RWPE1 (cell line): ENCODE results near the gene CYB5D1.

Source experiments
- CTCF ChIA-PET: fragments of 350-600 bp; sonication (Branson Sonifier 250); formaldehyde crosslinking; extraction: SDS; loops from one replicate; lab custom pipeline; 2021; lab: Yijun Ruan, JAX
- POLR2A ChIA-PET: fragments of 400-600 bp; formaldehyde crosslinking; extraction: SDS; loops from one replicate; lab custom pipeline; 2020; ENCODE audit warnings: antibody characterized with exemption; ENCODE audit not compliant: low non-redundant PET; lab: Yijun Ruan, JAX
- DNase-seq: peaks from one replicate; pipeline ENCODE4 v3.0.0; 2012; ENCODE audit warnings: low spot score
- H3K27ac ChIP-seq: fragments of 450-650 bp; 2 replicates; pipeline ENCODE4 v1.5.1; 2017
- CTCF ChIP-seq: fragments of 450-650 bp; conservative IDR thresholded peaks from 2 replicates; pipeline ENCODE4 v1.5.1; 2017; ENCODE audit warnings: low read depth, mild to moderate bottlenecking

The CYB5D1 gene

GRCh38 chr17:7817643-7817964 lies 40.2 kb upstream of the CYB5D1 start:
- no peak for DNase-seq
- H3K27ac ChIP-seq, result no peak overlapping the region
- ChIA-PET CTCF (no interaction called here), POLR2A (no interaction called here)
- no peak for TF ChIP-seq CTCF

GRCh38 chr17:7818026-7818425 lies 39.8 kb upstream of the CYB5D1 start:
- POLR2A ChIA-PET, result no interaction called here
- no peak for TF ChIP-seq CTCF
- no peak overlapping the region for H3K27ac ChIP-seq
- CTCF ChIA-PET, result no interaction called here
- no peak for DNase-seq

GRCh38 chr17:7818746-7819645 lies 38.8 kb upstream of the CYB5D1 start:
- ChIA-PET CTCF (interaction anchor here (0.5 kb wide), 1 partner anchor 55 kb away, joined by 3 read pairs; no protein-coding TSS in a partner anchor), POLR2A (no interaction called here)
- DNase-seq, result no peak
- no peak for TF ChIP-seq CTCF
- no peak overlapping the region for H3K27ac ChIP-seq

DNA sequence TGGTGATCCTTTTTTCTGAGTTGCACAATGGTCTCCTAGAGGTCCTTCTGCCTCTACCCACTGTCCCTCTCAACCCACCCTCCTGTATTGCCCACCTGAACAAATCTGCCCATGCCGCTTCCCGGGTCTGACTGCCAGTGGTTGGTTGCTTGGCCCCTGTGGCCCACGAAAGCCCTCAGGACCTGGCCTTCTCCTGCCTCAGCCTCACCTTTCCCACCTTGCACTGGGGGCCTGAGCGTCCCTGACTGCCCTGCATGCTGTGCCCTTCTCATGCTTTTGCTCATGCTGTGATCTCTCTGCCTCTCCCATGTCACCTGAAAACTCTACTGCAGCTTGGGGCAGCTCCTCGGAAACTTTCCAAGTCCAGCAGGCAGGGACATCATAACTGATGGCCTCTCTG lies 37.6 kb upstream of the CYB5D1 start:
- POLR2A ChIA-PET, result no interaction called here

DNA sequence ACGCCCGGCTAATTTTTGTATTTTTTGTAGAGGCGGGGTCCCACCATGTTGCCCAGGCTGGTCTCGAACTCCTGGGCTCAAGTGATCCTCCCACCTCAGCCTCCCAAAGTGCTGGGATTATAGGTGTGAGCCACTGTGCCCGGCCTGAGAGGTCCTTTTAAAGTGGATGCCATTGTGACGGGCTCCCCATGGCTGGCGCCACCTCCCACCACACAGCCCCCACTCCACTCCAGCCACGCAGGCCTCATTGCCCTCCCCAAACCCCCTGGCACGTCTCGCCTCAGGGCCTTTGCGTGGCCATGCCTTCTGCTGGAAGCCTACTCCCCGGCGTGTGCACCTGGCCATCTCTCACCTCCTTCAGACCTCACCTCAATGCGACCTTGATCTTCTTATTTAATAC lies 35.7 kb upstream of the CYB5D1 start:
- ChIA-PET POLR2A (no interaction called here), CTCF (interaction anchor here (0.6 to 2.6 kb wide), 5 partner anchors 11 to 167 kb away, joined by 4 to 10 read pairs (median 8); partner anchors contain the start of gene KDM6B)
- DNase-seq, result no peak
- no peak overlapping the region for H3K27ac ChIP-seq
- no peak for TF ChIP-seq CTCF

More for the DNA sequence above, 37.6 kb upstream of the CYB5D1 start:
- TF ChIP-seq CTCF, result no peak
- no peak overlapping the region for H3K27ac ChIP-seq
- CTCF ChIA-PET, result interaction anchor here (2.6 kb wide), 1 partner anchor 169 kb away, joined by 9 read pairs; no protein-coding TSS in a partner anchor
- no peak for DNase-seq

GRCh38 chr17:7823581-7824001 lies 34.2 kb upstream of the CYB5D1 start:
- no peak for TF ChIP-seq CTCF
- ChIA-PET POLR2A (no interaction called here), CTCF (interaction anchor here (0.7 to 1.9 kb wide), 2 partner anchors 10 to 1449 kb away, joined by 3 to 10 read pairs; partner anchors contain the start of gene KDM6B)
- no peak overlapping the region for H3K27ac ChIP-seq
- DNase-seq, result no peak
